GM18868 (cell line): ENCODE results near the gene MIGA1.
"Not testable (repeated sequence)": the region's sequence is repeated elsewhere in the genome, so short reads cannot be mapped to it uniquely, and the experiment has no call there.

Experiments used
- ATAC-seq: cut with Tn5 transposase; IDR thresholded peaks from one replicate; pipeline ENCODE4 v1.9.1; 2021; ENCODE audit warnings: mild to moderate bottlenecking, moderate library complexity; ENCODE audit not compliant: unreplicated experiment

The MIGA1 gene

DNA sequence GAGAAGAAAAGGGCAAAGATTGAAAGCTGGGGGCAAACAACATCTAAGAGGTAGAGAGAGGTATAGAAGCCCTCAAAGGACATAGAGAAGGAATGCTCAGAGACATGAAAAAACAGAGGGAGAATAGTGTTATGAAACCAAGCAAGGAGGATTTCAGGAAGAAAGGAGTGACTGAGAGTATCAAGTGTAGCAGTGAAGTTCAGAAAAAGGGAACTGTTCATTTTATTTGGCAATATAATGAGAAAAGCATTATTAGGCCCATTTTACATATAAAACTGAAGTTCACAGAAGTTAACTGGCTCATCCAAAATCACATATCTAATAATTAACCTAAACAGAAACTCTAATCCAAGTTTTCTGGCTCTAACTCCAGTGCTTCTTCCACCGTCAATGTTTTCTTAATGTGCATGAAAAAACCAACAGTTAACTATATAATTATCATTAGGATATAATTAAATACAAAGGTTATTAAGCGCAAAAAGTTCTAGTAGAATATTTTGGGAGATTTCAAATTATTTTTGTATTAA, 126.6 kb downstream of the MIGA1 start:
- ATAC-seq: no peak

DNA sequence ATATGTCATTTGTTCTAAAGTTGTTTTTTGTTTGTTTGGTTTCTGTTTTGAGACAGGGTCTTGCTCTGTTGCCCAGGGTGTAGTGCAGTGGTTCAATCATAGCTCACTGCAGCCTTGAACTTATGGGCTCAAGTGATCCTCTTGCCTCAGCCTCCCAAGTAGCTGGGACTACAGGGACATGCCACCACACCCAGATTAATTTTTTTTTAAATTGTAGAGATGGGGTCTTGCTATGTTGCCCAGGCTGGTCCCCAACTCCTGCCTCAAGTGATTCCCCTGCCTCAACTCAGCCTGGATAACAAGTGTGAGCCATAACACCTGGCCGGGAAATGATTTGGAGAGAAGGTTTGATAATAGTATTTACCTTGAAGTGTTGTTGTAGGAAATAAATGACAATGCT, 127.2 kb downstream of the MIGA1 start:
- ATAC-seq: no peak

DNA sequence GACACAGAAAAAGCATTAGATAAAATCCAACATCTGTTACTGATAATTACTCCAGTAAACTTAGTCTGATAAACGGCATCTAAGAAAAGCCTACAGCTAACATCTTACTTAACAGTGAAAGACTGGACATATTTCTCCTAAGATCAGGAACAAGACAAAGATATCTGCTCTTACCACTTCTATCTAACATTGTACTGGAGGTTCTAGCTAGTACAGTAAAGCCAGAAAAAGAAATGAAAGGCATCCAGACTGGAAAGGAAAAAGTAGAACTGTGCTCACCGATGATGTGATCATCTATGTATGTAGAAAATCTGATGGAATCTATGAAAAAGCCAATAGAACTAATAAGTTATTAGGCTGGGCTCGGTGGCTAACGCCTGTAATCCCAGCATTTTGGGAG, 130.7 kb downstream of the MIGA1 start:
- no peak for ATAC-seq

GRCh38 chr1:77918918-77919317, 139.5 kb downstream of the MIGA1 start:
- not testable (repeated sequence) for ATAC-seq

DNA sequence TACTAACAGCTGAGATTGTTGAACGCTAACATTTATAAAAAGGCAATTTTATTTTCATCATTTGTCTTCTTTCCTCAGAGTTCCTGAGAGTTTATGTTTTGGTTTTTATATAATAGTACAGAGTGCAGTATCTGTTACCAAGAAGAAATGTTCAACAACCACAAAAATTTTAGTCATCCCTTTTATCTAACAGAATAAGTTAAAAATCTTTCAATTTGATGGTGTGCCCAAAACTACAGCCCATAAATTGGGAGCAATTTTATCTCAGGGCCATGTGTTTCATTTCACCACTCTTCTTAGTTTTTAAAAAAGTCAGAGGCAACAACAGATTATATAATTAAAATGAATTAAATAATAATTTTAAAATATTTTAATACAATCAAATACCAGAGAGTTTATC, 146.1 kb downstream of the MIGA1 start:
- no peak for ATAC-seq

- no peak for ATAC-seq
Measured at GRCh38 chr1:77925956-77926355, 146.5 kb downstream of the MIGA1 start.

DNA sequence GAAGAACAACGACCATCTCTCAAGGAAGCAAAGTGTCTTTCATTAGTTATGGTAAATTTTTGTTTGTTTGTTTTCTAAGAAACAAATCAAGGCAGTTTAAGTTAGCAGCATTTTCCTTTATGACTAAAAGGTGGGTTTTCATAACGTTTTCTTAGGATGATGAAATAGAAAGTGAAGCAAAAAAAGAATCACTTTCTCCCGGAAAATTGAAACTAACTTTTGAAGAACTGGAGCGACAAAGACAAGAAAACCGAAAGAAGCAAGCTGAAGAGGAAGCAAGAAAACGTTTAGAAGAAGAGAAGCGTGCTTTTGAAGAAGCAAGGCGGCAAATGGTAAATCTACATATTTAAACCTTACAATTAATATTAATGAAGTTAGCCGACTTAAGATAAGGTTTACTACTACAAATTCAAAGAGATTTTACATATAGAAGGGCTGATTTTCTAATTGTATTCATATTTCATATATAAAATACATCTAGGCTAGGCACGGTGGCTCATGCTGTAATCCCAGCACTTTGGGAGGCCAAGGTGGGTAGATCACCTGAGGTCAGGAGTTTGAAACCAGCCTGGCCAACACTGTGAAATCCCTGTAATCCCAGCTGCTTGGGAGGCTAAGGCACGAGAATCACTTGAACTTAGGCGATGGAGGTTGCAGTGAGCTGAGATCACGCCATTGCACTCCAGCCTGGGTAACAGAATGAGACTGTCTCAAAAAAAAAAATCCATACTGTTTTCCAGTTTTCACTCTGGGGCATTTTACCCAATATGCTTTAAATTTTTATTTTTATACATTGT, 147.3 kb downstream of the MIGA1 start:
- peak; percentile 53 for ATAC-seq

- no peak for ATAC-seq
Measured at GRCh38 chr1:77927414-77927813, 148.0 kb downstream of the MIGA1 start.
